IPS-18c (cell line): ENCODE data around the gene KPNA3.
"Not testable (repeated sequence)": the region's sequence is repeated elsewhere in the genome, so short reads cannot be mapped to it uniquely, and the experiment has no call there.

Source experiments
- H3K4me3 ChIP-seq: 2 replicates; pipeline ENCODE4 v1.7.0; 2013; ENCODE audit warnings: low read depth, mild to moderate bottlenecking, low read length, moderate library complexity; ENCODE audit not compliant: insufficient read depth
- H3K9me3 ChIP-seq: one replicate; pipeline ENCODE4 v1.6.1; 2013; ENCODE audit warnings: mild to moderate bottlenecking, low read length, moderate library complexity; ENCODE audit not compliant: control insufficient read depth, insufficient read depth

The KPNA3 gene, protein sequence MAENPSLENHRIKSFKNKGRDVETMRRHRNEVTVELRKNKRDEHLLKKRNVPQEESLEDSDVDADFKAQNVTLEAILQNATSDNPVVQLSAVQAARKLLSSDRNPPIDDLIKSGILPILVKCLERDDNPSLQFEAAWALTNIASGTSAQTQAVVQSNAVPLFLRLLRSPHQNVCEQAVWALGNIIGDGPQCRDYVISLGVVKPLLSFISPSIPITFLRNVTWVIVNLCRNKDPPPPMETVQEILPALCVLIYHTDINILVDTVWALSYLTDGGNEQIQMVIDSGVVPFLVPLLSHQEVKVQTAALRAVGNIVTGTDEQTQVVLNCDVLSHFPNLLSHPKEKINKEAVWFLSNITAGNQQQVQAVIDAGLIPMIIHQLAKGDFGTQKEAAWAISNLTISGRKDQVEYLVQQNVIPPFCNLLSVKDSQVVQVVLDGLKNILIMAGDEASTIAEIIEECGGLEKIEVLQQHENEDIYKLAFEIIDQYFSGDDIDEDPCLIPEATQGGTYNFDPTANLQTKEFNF

DNA sequence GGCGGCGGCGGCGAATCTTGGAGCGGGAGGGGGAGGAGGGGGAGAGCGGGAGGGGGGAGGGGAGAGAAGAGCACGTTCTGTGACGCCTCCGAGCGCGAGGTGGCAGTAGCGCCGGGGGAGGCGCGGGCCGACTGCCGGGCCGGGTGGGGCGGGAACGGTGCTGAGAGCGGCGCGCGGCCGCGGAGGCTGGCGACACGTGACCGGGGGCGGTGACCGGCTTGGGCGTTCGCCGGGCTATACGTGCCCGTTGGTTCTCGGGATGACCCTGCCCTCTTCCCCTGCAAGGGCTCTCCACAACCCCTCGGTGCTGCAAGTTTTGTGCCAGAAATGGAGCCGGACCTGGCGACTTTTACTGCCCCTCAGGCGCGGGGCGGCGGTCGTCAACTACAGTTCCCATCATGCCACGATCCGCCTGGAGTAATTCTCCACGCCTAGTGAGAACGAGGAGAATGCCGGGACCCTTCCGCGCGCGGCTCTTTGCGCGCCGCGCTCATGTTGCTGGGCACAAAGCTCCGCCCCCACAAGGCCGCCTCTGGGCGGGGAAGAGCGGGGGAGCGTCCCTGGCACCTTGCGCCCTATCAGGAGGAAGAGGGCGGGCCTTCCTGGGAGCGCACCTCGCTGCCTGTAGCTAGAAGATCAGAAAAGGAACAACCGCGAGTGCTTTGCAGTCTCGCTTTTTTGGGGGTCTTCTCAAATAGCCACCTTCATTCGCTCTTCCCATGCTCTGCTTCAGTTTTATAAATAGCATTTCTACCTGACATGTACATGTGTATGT lies at the start of gene KPNA3:
Gene KPNA3 (minus strand): TSS at position 133 of the 775 bp plus-strand sequence. CDS start 176 bp downstream, outside the sequence.
- peak within 1 kb of the TSS; percentile 93 for H3K4me3 ChIP-seq
- H3K9me3 ChIP-seq, result no peaks in the 10 kb centered on the region

DNA sequence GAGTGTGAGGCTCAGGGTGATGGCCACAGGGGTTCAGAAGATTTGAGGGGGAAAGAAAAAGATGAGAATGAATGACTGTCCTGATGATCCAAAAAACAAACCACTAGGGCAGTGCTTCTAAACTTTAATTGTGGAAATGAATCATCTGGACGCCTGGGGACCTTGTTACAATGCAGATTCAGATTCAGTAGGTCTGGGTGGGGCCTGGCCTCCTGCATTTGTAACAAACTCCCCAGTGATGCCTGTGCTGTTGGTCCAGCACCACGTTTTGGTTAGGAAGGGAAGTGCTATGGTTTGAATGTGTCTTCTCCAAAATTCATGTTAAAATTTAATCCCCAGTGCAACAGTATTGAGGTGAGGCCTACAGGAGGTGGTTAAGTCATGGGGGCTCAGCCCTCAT lies 49.5 kb upstream of the KPNA3 start:
- no peak overlapping the region for H3K4me3 ChIP-seq
- H3K9me3 ChIP-seq, result peaks cover 2% of the 10 kb centered on the region

DNA sequence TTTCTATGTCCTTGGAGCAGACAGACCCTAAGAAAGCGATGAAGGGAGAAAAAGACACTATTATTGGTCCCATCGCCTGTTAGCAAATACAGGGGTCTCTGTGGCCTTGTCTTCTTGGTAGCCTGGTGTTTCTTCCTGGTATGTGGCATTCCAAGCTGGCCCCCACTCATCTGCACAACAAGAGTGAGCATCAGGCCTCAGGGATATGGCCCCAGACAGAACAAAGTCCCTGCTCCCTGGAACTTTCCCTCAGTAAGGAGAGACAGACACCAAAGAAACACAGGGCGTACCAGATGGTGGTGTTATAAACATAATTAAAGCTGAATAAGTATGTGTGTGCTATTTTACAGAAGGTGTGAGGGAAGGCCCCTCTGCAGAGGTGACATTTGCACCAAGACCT lies 48.2 kb upstream of the KPNA3 start:
- H3K4me3 ChIP-seq, result no peak overlapping the region

DNA sequence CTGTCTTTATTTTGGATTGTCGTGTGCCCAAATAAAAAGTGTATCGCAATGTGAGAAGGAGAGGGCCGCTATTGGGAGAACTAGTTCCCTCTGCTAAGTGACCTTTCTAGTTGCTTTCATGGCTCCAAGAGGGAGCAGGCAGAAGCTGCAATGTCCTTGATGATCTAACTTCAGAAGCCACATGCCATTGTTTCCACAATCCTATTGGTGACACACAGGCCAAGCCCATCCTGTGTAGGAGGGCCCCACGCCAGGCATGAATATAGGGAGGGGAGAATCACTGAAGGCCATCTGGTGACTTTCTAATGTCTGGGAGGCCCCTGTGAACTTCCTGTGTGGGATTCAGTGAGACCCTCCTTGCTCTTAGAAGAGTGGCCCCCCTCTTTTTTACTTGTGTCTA lies 47.8 kb upstream of the KPNA3 start:
- no peak overlapping the region for H3K4me3 ChIP-seq
- H3K9me3 ChIP-seq, result no peaks in the 10 kb centered on the region

More for the DNA sequence above, 48.2 kb upstream of the KPNA3 start:
- H3K9me3 ChIP-seq, result no peaks in the 10 kb centered on the region

DNA sequence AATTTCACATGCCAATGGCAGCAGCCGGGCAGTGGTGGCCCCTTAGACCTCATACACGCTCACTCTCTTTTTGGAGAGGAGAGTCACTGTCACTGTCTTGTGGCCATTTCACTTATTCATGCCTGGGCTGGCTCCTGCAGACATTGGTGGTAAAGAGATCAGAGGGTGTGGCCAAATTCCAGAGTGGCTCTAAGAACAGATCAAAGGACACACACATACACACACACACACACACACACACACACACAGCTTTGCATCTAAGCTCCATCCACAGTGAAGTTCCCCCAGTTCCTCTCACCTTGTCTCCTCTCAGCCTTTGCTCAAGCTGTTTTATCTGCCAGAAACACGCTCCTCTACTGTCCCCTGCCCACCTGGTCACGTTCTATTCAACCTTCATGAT lies 46.5 kb upstream of the KPNA3 start:
- no peak overlapping the region for H3K4me3 ChIP-seq

DNA sequence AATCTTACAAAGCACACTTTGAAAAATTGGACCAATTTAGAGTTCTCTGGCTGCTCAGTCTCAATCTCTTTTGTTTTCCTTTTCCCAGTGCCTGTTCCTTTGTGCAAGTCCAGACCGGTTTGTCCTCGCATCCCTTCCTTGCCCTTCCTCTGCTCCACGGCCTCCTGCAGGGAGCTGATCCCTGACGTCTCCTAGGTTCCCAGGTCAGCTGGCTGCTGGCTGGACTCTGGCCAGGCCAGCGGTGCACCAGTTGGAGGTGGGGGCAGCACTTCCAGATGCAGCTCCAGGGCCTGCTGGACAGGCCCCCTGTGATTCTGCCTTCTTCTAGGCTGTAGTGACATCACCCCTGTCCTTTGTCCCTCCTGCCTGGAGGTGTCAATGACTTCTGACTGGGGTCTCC lies 44.0 kb upstream of the KPNA3 start:
- no peaks in the 10 kb centered on the region for H3K9me3 ChIP-seq
- no peak overlapping the region for H3K4me3 ChIP-seq

More for the DNA sequence above, 46.5 kb upstream of the KPNA3 start:
- no peaks in the 10 kb centered on the region for H3K9me3 ChIP-seq

DNA sequence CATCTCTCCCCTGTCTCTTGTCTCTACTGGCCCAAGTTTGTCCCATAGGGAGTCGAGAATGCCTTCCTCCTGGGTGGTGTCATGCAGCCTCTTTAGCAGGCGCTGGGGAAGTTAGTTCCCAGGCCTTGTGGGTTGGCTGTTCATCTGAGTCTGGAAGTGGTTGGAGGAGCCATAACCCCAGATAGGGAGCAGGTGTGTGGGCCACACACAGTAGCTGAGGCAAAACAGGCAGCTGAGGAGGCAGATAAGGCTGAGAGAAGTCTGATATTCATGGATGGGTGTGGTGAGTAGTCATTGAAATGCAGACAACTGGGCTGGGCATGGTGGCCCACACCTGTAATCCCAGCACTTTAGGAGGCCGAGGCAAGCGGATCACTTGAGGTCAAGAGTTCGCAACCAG lies 40.9 kb upstream of the KPNA3 start:
- Histone ChIP-seq H3K4me3 (no peak overlapping the region), H3K9me3 (peaks cover 2% of the 10 kb centered on the region)

DNA sequence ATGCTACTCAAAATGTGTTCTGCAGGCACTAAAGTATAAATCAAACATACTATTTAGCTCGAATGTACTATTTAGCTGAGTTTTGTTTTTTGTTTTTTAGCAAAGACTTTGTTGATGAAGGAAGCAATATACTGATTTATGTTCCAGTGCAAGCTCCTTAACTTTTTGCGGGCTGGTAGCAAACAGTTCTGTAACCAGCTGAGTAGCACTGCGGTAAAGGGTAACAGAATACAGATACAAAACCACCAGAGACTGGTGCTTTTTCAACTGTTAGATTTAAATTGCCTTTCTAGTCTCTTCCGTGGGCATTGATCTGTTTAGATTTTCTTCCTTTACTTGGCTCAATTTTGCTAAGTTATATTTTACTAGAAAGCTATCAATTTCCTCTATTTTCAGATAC lies 39.0 kb upstream of the KPNA3 start:
- H3K4me3 ChIP-seq, result no peak overlapping the region
- H3K9me3 ChIP-seq, result peaks cover 2% of the 10 kb centered on the region

DNA sequence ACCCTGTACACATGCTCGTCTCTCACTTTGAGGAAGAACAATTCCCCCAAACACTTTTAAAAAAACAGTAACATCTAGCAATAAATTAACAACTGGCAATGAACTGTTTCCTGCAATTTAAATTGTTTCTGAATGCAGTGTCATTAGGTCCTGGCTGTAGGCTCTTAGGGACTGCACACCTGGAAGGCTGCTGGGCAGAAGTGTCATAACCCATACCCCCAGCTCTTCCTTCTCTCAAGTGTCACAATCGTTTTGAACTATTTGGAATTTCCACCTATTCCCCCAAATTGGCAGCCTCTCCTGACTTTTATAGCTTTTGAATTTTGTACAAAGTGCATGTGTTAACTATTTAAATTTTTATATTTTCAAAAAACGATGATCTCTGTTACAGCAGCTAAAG lies 38.2 kb upstream of the KPNA3 start:
- no peak overlapping the region for H3K4me3 ChIP-seq
- peaks cover 2% of the 10 kb centered on the region for H3K9me3 ChIP-seq

DNA sequence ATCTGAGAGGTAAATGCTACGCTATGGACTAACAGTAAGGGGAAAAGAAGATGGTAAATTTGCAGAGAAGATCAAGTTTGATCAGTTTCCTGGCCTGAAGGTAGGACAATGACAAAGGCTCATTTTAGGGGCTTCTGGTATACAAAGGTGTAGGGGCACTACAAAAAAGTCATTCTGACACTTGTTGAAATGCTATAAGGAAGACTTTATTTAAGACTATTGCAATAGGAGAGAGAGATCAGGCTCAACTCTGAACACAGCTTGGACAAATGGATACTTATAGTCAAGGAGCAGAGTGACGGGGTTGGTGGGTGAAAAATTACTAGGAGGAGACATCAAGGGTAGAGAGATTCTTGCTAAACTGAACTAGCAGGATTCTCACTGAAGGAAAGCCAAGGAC lies 37.2 kb upstream of the KPNA3 start:
- Histone ChIP-seq H3K4me3 (no peak overlapping the region), H3K9me3 (peaks cover 2% of the 10 kb centered on the region)

DNA sequence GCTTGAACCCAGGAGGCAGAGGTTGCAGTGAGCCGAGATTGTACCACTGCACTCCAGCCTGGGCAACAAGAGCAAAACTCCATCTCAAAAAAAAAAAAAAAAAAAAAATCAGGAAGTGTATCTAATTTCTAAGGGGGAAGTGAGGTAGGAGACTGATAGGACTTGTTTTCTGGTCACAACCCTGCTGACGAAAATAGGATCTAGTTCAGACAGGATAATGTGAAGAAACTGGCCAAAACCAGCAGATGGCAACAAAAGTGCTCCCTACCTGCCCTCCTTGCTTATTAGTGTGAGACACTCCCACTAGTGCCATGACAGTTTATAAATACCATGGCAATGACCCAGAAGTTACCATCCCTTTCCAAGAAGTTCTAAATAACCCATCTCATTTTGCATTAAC lies 36.0 kb upstream of the KPNA3 start:
- H3K9me3 ChIP-seq, result peaks cover 2% of the 10 kb centered on the region
- H3K4me3 ChIP-seq, result no peak overlapping the region

DNA sequence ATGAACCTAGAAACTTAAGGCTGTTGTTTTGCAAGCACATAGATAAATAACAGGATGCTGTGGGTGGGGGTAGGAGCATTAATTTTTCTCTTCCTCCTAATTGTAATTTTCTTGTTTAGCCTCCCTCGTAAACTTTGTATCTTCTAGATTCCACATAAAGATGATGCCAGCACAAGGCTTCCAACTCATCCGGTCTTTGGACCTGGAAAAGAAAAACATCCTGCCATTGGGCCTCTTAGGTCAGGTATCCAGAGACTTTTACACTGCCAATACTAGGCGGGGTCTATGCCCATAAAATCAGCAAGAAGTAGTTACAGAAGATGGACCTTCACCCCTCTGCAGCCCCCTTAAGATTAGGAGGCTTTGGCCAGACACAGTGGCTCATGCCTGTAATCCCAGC lies 35.4 kb upstream of the KPNA3 start:
- no peak overlapping the region for H3K4me3 ChIP-seq
- peaks cover 2% of the 10 kb centered on the region for H3K9me3 ChIP-seq

DNA sequence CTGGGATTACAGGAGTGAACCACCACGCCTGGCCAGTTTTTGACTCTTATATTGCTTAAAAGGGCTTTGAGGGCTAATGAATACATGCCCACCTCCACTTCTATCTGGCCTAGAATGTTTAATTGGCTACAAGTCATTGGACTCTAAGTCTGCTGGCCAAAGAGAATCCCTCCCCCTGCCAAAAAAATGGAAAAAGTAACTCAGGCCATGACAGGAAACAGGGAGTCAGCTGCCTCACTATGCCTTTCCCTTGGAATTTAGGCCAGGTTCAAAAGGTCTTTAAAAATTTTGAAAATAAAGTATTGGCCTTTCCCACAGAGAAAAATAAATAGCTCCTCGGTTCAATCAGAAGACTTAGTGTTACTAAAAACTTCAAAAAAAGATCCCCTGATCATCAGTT lies 34.9 kb upstream of the KPNA3 start:
- no peak overlapping the region for H3K4me3 ChIP-seq
- H3K9me3 ChIP-seq, result peaks cover 2% of the 10 kb centered on the region

DNA sequence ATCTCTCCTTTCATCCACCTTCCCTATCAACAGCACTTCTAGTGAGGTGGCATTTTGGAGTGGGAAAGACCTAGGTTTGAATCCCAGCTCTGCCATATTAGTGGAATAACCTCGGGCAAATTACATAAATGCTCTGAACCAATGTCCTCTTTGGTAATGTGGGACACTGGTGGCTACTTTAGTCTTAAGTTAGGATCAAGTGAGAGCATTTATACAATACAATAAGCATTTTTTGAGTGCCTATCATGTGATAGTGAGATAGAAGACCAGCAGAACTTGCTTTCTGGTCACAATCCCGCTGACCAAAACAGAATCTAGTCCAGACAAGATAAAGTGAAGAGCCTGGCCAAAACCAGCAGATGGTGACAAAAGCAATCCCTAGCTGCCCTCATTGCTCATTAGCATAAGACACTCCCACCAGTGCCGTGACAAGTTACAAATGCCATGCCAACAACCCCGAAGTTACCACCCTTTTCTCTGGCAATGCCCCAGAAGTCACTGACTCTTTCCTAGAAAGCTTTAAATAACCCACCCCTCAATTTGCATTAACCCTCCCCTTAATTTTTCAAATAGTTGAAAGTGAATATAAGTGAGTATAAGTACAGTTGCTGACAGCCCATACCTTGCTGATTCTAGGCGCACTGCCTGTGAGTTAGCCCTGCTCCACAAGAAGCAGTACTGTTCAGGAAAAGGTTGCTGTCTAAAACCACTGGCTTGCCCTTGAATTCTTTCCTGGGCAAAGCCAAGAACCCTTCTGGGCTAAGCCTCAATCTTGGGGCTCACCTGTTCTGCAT lies 28.9 kb upstream of the KPNA3 start:
- Histone ChIP-seq H3K4me3 (no peak overlapping the region), H3K9me3 (no peaks in the 10 kb centered on the region)

DNA sequence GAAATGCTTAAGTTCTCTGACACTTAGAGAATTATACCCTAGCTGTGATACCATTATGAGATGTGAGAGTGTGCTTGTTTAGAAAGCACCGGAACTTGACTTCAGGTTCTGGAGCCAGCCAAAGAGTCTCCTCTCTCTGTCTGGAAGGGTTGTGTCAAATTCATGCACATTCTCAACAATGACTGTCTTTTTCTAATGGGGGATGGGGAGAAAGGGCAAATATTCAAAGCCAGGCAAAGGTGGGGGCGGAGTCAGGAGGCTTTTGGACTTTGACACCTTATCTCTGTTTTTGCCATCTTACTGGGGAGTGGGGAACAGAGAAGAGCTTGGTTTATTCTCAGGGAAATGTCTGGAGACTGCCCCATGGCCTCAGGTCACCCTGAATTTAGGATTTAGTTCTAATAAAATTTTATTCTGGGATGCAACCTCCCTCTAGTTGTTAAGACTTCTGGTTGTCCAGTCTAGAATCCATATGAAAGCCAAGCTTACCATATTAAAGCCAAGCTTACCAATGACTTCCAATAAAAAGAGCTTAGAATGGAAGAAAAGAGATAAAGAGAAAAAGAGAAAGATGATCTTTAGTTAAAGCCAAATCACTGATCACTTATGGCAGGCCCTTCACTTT lies 28.2 kb upstream of the KPNA3 start:
- H3K4me3 ChIP-seq, result no peak overlapping the region
- no peaks in the 10 kb centered on the region for H3K9me3 ChIP-seq

DNA sequence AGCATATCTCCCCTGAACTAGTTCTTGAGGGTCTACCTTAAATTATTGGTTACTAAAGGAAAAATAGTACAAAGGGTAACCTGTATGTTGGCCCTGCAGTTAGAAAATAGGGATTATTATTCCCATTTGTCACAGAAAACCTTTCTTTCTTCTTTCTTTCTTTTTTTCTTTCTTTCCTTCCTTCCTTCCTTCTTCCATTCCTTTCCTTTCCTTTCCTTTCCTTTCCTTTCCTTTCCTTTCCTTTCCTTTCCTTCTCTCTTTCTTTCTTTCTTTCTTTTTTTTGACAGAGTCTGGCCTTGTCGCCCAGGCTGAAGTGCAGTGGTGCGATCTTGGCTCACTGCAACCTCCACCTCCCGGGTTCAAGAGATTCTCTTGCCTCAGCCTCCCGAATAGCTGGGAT lies 23.6 kb upstream of the KPNA3 start:
- not testable (repeated sequence) for H3K9me3 ChIP-seq, H3K4me3 ChIP-seq
